HG03280 (cell line): ENCODE data around the gene EVA1C.
"Not testable (repeated sequence)": the region's sequence is repeated elsewhere in the genome, so short reads cannot be mapped to it uniquely, and the experiment has no call there.

Experiments
- ATAC-seq: cut with Tn5 transposase; IDR thresholded peaks from one replicate; pipeline ENCODE4 v1.9.1; 2021; ENCODE audit warnings: mild to moderate bottlenecking, moderate library complexity; ENCODE audit not compliant: unreplicated experiment

The EVA1C gene

GRCh38 chr21:32459972-32460371 lies 47.5 kb downstream of the EVA1C start:
- no peak for ATAC-seq

- ATAC-seq = no peak
Observed at GRCh38 chr21:32461503-32461902, 49.0 kb downstream of the EVA1C start.

GRCh38 chr21:32462564-32462963 lies 50.1 kb downstream of the EVA1C start:
- ATAC-seq = not testable (repeated sequence)

GRCh38 chr21:32463367-32463766 lies 50.9 kb downstream of the EVA1C start:
- no peak for ATAC-seq

- no peak for ATAC-seq
Observed at GRCh38 chr21:32463889-32464300, 51.4 kb downstream of the EVA1C start.

DNA sequence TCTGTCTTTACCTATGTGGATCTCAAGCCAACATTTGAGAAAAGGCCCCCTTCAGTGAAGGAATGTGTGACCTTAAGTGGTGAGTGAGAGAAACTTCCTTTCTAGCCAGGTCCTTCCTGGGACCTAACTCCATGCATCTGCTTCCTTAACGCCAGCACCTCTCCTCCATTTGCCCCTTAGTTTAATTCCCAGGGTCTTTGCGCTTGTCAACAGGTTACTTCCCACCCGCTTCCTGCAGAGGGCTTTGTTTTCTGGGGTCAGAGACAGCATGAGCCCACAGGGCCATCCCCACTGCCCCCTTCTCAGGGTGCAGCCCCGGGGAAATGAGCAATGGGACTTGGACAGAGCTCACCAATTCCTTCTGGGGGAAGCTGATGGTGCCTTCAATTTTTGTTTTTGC lies 54.8 kb downstream of the EVA1C start:
- no peak for ATAC-seq

DNA sequence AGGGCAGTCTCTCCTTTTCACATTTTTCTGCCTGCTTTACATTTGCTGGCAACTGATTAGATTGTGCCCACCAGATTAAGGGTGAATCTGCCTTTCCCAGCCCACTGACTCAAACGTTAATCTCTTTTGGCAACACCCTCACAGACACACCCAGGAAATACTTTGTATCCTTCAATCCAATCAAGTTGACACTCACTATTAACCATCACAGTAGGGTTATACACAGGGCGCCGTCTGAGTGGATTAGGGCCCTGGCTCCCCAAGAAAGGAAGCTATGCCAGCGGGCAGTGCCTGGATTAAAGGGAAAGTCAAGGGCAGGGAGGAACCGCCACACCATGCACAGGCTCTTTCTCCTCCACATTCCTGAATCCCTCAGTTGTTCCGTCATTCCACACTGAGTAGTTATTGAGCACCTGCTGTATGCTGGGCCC lies 56.2 kb downstream of the EVA1C start:
- no peak for ATAC-seq

- ATAC-seq = no peak
Observed at GRCh38 chr21:32469628-32470027, 57.1 kb downstream of the EVA1C start.

DNA sequence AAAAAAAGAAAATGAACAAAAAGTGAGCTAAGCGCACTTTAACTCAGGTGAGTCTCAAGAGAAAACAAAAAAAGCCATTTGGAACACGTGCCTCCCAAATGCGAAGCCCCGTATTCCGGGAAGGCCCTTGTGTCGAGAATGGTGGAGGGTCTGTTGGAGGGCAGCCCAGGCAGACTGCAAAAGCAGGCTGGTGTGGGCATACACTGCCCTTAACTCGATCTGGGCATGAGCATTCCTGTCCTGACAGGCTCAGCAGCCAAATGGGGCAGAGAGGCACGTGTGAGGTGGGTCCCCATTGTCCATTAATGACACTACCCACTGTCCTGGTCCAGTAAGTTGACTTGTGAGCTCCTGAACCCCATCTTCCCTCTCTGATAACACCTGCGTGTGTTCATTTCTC lies 57.7 kb downstream of the EVA1C start:
- no peak for ATAC-seq

DNA sequence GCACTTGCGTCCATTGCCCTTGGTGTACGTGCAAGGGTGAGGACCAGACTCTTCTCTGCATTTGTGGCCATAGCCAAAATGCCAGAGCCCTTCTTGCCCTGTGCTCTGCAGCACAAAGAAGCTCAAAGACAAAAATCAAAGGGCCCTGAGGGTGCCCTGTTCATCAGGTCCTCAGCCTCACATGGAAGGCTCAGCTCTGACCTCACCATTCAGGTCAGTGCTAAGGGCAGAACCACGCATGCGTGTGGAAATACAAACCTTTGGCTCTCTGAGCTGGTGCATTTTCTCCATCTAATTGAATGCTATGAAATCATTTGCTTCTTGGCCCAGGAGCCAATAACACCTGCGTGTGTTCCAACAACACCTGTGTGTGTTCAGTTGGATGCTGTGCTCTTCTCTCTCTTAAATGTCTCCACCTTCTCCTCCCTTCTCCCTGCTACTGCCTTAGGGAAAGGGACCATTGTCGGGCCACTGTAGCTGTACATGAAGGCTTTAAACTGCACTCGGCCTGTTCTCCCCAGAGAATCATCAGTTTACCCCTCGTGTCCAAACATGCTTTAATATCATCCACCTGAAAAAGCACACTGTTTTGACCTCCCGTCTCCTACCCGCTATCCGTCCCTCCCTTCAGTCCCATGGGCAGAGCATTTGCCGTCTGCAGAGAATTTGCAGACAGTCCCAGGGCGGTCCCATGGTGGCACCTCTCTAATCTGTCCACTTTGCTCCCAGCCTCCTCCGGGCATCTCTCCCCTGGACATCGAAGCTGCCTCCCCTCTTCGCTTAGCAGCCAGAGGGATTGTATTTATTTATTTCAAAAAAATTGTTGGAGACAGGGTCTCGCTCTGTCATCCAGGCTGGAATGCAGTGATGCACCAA lies 60.6 kb downstream of the EVA1C start:
- ATAC-seq = no peak

DNA sequence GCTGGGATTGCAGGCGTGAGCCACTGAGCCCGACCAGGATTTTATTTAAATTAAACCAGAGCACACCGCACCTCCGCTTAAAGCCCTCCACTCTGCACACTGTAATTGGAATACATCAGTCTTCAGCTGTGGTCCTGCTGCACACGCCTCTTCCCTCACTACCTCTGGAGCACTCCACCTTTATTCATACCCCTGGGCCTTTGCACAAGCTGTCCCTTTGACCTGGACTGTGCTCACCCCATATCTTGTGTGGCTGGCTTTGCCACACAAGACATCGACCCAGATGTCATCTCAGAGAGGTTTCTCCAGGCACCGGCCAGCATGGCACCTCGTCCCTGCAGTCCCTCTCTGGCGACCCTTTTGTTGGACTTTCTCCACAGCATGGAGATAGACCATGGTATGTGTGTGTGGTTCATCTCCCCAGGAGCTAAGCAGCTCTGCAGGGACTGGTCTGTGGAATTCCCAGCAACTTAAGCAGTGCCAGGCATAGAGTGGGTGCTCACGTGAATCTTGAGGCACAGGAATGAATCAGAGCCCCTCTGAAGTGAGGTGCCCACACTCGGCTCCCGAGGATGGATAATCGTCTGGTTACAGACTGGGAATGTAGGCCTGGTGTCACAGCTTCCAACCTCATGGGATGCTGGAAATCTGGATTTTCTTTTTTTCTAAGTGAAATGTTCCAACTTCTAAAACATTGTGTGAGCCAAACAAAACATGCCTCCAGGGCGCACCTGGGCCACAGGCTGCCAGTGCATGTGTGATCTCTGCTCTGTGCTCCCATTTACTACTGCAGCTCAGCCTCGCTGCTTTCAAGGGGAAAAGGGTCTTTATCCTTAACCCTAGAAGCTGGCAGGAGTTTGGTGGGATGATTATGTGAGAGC lies 61.9 kb downstream of the EVA1C start:
- ATAC-seq = no peak

- ATAC-seq = no peak
Observed at GRCh38 chr21:32475162-32475812, 62.8 kb downstream of the EVA1C start.

DNA sequence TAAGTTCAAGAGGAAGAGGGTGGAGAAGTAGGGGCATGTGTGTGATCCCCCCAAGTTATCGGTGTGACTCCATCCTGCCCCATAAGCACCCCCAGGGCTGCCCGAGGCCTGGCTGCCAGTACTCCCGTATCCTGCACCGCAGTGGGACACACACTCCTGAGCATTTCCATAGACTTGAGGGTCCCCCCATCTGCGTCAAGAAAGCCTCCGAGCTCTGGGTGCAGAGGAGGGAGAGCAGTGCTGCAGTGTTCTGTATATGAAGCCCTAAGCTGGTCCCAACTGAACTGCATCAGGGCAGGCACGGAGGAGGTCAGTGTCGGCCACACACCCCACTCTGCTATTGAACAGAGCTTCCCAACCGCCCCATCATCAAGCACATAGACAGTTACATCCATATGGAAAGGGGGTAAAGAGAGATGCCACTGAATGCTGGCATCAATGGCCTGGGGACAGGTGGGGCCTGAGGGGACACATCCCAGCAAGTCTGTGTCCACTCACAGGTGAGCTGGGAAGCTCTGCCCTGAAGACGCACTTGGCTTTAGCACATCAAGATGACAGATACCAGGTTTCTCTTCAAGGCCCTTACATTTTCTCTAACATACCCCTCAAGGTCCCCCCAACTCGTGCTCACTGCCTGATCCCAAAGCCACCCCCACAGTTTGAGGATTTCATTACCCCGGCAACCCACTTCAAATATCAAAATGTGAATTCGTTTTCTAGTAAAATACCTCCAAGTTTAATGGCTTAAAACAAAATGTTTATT lies 64.3 kb downstream of the EVA1C start:
- no peak for ATAC-seq

GRCh38 chr21:32477424-32477745 lies 64.9 kb downstream of the EVA1C start:
- no peak for ATAC-seq

GRCh38 chr21:32481875-32482408 lies 69.4 kb downstream of the EVA1C start:
- ATAC-seq = no peak

GRCh38 chr21:32482565-32483292 lies 70.2 kb downstream of the EVA1C start:
- no peak for ATAC-seq

GRCh38 chr21:32483293-32483595 lies 70.7 kb downstream of the EVA1C start:
- ATAC-seq = no peak

DNA sequence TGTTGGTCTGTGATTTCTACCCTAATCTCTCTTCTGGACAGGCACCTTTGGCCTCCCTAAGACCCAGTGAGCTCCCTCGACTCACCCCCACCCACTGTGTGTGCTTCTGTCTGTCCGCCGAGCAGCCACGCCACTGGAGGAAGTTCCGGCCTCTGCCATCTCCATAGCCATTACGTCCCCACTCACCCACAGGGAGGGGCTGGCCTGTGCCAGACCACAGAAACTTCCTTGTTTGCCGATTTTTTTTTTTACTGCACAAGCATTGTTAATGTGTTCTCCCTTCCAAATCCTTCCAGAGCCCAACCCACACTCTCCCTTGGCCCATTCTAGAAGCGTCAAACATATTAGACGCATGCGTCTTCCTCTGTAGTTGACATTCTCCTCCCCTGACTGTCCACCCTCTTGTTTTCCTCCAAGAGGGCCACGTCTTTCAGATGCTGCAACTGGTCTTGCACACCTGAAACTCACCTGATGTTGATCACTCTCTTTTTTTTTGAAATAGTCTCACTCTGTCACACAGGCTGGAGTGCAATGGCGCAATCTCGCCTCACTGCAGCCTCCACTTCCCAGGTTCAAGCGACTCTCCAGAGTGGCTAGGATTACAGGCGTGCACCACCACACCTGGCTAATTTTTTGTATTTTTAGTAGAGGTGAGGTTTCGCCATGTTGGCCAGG lies 72.3 kb downstream of the EVA1C start:
- no peak for ATAC-seq

DNA sequence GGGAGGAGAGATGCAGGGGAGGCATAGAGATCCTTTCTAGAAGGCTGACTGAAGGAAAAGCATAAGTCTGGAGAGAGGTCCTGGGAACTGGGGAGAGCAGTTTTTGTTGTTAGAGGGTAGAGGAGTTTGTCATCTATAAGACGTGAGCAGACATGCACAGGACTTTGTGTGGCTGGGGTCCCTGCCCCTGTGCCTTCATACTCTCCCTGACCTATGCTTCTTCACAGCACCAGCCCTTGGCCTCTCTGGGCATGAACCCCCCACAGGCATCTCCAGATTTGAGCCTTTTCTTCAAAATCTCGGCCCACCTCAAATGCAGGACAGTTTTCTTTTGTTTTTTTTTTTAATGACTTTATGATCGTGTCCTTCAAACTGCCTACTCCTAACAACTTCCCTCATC lies 79.9 kb downstream of the EVA1C start:
- no peak for ATAC-seq
